HG03097 (cell line): ENCODE results near the gene FAM184A.

Experiments used
- ATAC-seq: cut with Tn5 transposase; IDR thresholded peaks from one replicate; pipeline ENCODE4 v1.9.1; 2021; ENCODE audit not compliant: unreplicated experiment, low FRiP score

Gene FAM184A

GRCh38 chr6:118930680-118931079, 147.8 kb downstream of the FAM184A start:
- ATAC-seq = no peak

- ATAC-seq = no peak
Observed at GRCh38 chr6:118923035-118923434, 155.4 kb downstream of the FAM184A start.

GRCh38 chr6:118921084-118921483, 157.4 kb downstream of the FAM184A start:
- ATAC-seq = no peak

- no peak for ATAC-seq
Observed at GRCh38 chr6:118918329-118918725, 160.1 kb downstream of the FAM184A start.

- ATAC-seq = no peak
Observed at GRCh38 chr6:118917546-118918328, 160.7 kb downstream of the FAM184A start.

- ATAC-seq = no peak
Observed at GRCh38 chr6:118914598-118914997, 163.9 kb downstream of the FAM184A start.

- ATAC-seq = no peak
Observed at GRCh38 chr6:118913161-118913560, 165.3 kb downstream of the FAM184A start.

- no peak for ATAC-seq
Observed at GRCh38 chr6:118912646-118913045, 165.8 kb downstream of the FAM184A start.
